CD4-positive, alpha-beta T cell (primary cell): ENCODE results near the gene NPPC. TPM values are rescaled to one million over a fixed set of nuclear protein-coding genes. Genes with fewer than 3 reads are reported as not detected.

Experiments
- ATAC-seq: fragments of 200-7000 bp; cut with Tn5 transposase; one replicate; pipeline ENCODE4 v1.10.0; 2022; ENCODE audit warnings: mild to moderate bottlenecking; ENCODE audit not compliant: poor library complexity
- CTCF ChIA-PET: fragments of 350-600 bp; sonication (Branson Sonifier 250); formaldehyde crosslinking; loops from one replicate; lab custom pipeline; 2021; ENCODE audit warnings: antibody characterized with exemption, inconsistent platforms; lab: Charles Lee
- POLR2A ChIA-PET: fragments of 350-600 bp; sonication (Branson Sonifier 250); formaldehyde crosslinking; loops from one replicate; lab custom pipeline; 2021; ENCODE audit warnings: antibody characterized with exemption, inconsistent platforms; lab: Charles Lee
- DNase-seq, 14 experiments: peaks; one replicate each; pipeline ENCODE4 v3.0.0-alpha.2; 2013 to 2020; ENCODE audit warnings: mixed read lengths in 2 of 14
- H3K27ac ChIP-seq, 2 donors: one replicate each; pipeline versions ENCODE4 v1.5.1 to v1.7.0; 2013; ENCODE audit warnings: low read length in 2 of 2, low read depth in 1 of 2, mild to moderate bottlenecking in 1 of 2
- H3K27me3 ChIP-seq, 2 experiments: 1 replicate in 1 of 2; 2 replicates in 1 of 2; pipeline versions ENCODE4 v1.6.1 to v1.7.0; 2013; ENCODE audit warnings: low read length in 2 of 2, control low read depth in 1 of 2, mild to moderate bottlenecking in 1 of 2, moderate library complexity in 1 of 2; ENCODE audit not compliant: insufficient read depth in 2 of 2, control insufficient read depth in 1 of 2
- H3K36me3 ChIP-seq: one replicate; pipeline ENCODE4 v1.6.1; 2013; ENCODE audit warnings: low read length, control low read depth; ENCODE audit not compliant: insufficient read depth
- H3K4me1 ChIP-seq: one replicate; pipeline ENCODE4 v1.6.1; 2013; ENCODE audit warnings: low read length, control low read depth; ENCODE audit not compliant: insufficient read depth
- H3K4me3 ChIP-seq: one replicate; pipeline ENCODE4 v1.5.1; 2013; ENCODE audit warnings: mild to moderate bottlenecking, low read length, moderate library complexity
- H3K9me3 ChIP-seq, 2 experiments: 1 replicate in 1 of 2; 2 replicates in 1 of 2; pipeline versions ENCODE4 v1.6.1 to v1.7.0; 2013; ENCODE audit warnings: low read length in 2 of 2, mild to moderate bottlenecking in 2 of 2, control low read depth in 1 of 2, moderate library complexity in 1 of 2; ENCODE audit not compliant: control insufficient read depth in 1 of 2, insufficient read depth in 1 of 2
- H3K27ac Mint-ChIP-seq: one replicate; pipeline ENCODE4 v1.8.0; 2020; ENCODE audit warnings: mixed read lengths
- H3K27me3 Mint-ChIP-seq: one replicate; pipeline ENCODE4 v1.8.0; 2021; ENCODE audit warnings: mixed read lengths
- H3K36me3 Mint-ChIP-seq: one replicate; pipeline ENCODE4 v1.8.0; 2021; ENCODE audit warnings: low read depth, mixed read lengths
- H3K4me1 Mint-ChIP-seq: one replicate; pipeline ENCODE4 v1.8.0; 2021; ENCODE audit warnings: low read depth, mixed read lengths
- H3K4me3 Mint-ChIP-seq: one replicate; pipeline ENCODE4 v1.8.0; 2020; ENCODE audit warnings: mild to moderate bottlenecking, mixed read lengths
- H3K9me3 Mint-ChIP-seq: one replicate; pipeline ENCODE4 v1.8.0; 2020; ENCODE audit warnings: mixed read lengths
- CTCF ChIP-seq: fragments of 200-600 bp; IDR thresholded peaks from one replicate; pipeline ENCODE4 v1.8.0; 2022; ENCODE audit warnings: antibody characterized with exemption, mild to moderate bottlenecking
- intact Hi-C, 2 experiments: fragments of 100-400 bp; cut with DNase I in 1 of 2; cut with micrococcal nuclease in 1 of 2; formaldehyde crosslinking; loops; one replicate each; pipeline versions ENCODE4 v1.15.1 to v1.9.0; 2023 to 2025; cut with DNase I, micrococcal nuclease
- total RNA-seq, 174 experiments: library from RNA in 2 of 174; stranded (reverse) in 2 of 174; gene quantifications; one replicate each; pipeline ENCODE4 v1.2.3 and lab custom pipeline; 2021 to 2026

The NPPC gene
- total RNA-seq, 2 experiments from 2014 or later: 0.34 TPM; not detected in 1

DNA sequence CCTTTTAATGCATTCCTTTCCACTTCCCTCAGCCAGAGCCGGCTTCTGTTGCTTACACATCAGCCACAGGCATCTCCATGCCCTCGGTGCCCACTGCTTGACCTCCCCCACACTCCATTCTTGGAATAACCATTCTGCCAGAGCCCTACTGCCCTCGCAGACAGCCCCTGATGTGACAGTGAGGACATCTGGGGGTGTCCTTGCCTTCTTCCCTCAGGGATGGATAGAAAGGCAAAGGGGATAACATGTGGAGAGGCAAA, 6.4 kb upstream of the NPPC start:
- Mint-ChIP-seq H3K27me3 (peaks cover 17% of the 10 kb centered on the region), H3K4me3 (no peak overlapping the region), H3K9me3 (no peaks in the 10 kb centered on the region), H3K36me3 (no peaks in the 10 kb centered on the region), H3K4me1 (no peaks in the 10 kb centered on the region), H3K27ac (no peak overlapping the region)
- Histone ChIP-seq H3K27me3 (peaks cover 3 to 16% of the 10 kb centered on the region in 2 experiments), H3K4me1 (no peaks in the 10 kb centered on the region), H3K36me3 (no peaks in the 10 kb centered on the region), H3K9me3 (no peaks in the 10 kb centered on the region), H3K4me3 (no peak overlapping the region), H3K27ac (no peak overlapping the region)
- ATAC-seq (no peak), DNase-seq (no peak)
- TF ChIP-seq CTCF: no peak
- ChIA-PET POLR2A (no interaction called here), CTCF (no interaction called here)
- intact Hi-C loops: no loop called here

GRCh38 chr2:231931481-231931915, 5.3 kb upstream of the NPPC start:
- Histone ChIP-seq H3K4me1 (peaks cover 7% of the 10 kb centered on the region), H3K36me3 (no peaks in the 10 kb centered on the region), H3K9me3 (peaks cover 0 to 6% of the 10 kb centered on the region in 2 experiments), H3K27ac (no peak overlapping the region), H3K27me3 (peaks cover 15 to 27% of the 10 kb centered on the region in 2 experiments), H3K4me3 (no peak overlapping the region)
- ATAC-seq (no peak), DNase-seq (no peak)
- POLR2A ChIA-PET: no interaction called here
- no peak for TF ChIP-seq CTCF
- Mint-ChIP-seq H3K27ac (no peak overlapping the region), H3K9me3 (no peaks in the 10 kb centered on the region), H3K27me3 (peaks cover 28% of the 10 kb centered on the region), H3K4me1 (peaks cover 6% of the 10 kb centered on the region), H3K4me3 (no peak overlapping the region), H3K36me3 (no peaks in the 10 kb centered on the region)
- CTCF ChIA-PET: no interaction called here
- intact Hi-C loops: no loop called here

- no peak for TF ChIP-seq CTCF
- DNase-seq (no peak), ATAC-seq (no peak)
- Histone ChIP-seq H3K9me3 (peaks cover 0 to 6% of the 10 kb centered on the region in 2 experiments), H3K4me1 (peaks cover 13% of the 10 kb centered on the region), H3K4me3 (no peak overlapping the region), H3K36me3 (no peaks in the 10 kb centered on the region), H3K27ac (no peak overlapping the region), H3K27me3 (peaks cover 18 to 35% of the 10 kb centered on the region in 2 experiments)
- H3K27ac Mint-ChIP-seq: no peak overlapping the region
- intact Hi-C loops: no loop called here
- POLR2A ChIA-PET: no interaction called here
- H3K36me3 Mint-ChIP-seq: no peaks in the 10 kb centered on the region
- no peaks in the 10 kb centered on the region for H3K9me3 Mint-ChIP-seq
- CTCF ChIA-PET: no interaction called here
- peaks cover 30% of the 10 kb centered on the region for H3K27me3 Mint-ChIP-seq
- peaks cover 6% of the 10 kb centered on the region for H3K4me1 Mint-ChIP-seq
- H3K4me3 Mint-ChIP-seq: no peak overlapping the region
Measured at GRCh38 chr2:231930593-231931281, 4.5 kb upstream of the NPPC start.
